Activated B cell treated with CpG ODN at 0.5 μM for 24 hours (primary cell): ENCODE measurements around the gene ERGIC3. TPM values are rescaled to one million over a fixed set of nuclear protein-coding genes. Genes with fewer than 3 reads are reported as not detected.

Experiments used
- ATAC-seq: fragments of 200-7000 bp; cut with Tn5 transposase; one replicate; pipeline ENCODE4 v1.10.0; 2021; ENCODE audit warnings: low read depth, mild to moderate bottlenecking, moderate library complexity
- CTCF ChIA-PET: fragments of 350-600 bp; sonication (Branson Sonifier 250); formaldehyde crosslinking; loops from one replicate; lab custom pipeline; 2021; ENCODE audit warnings: antibody characterized with exemption; lab: Charles Lee
- POLR2A ChIA-PET: fragments of 350-600 bp; sonication (Branson Sonifier 250); formaldehyde crosslinking; loops from one replicate; lab custom pipeline; 2021; ENCODE audit warnings: antibody characterized with exemption; lab: Charles Lee
- DNase-seq: peaks from one replicate; pipeline ENCODE4 v3.0.0; 2022
- H3K27ac Mint-ChIP-seq: one replicate; pipeline ENCODE4 v1.8.0; 2020; ENCODE audit warnings: mixed read lengths
- H3K27me3 Mint-ChIP-seq: one replicate; pipeline ENCODE4 v1.8.0; 2021; ENCODE audit warnings: mixed read lengths
- H3K36me3 Mint-ChIP-seq: one replicate; pipeline ENCODE4 v1.8.0; 2021; ENCODE audit warnings: low read depth, mixed read lengths
- H3K4me1 Mint-ChIP-seq: one replicate; pipeline ENCODE4 v1.8.0; 2021; ENCODE audit warnings: mixed read lengths
- H3K4me3 Mint-ChIP-seq: one replicate; pipeline ENCODE4 v1.8.0; 2020; ENCODE audit warnings: mild to moderate bottlenecking, mixed read lengths
- H3K9me3 Mint-ChIP-seq: one replicate; pipeline ENCODE4 v1.8.0; 2020; ENCODE audit warnings: mixed read lengths
- intact Hi-C: fragments of 100-400 bp; cut with micrococcal nuclease; formaldehyde crosslinking; loops from one replicate; pipeline ENCODE4 v1.15.1; 2024
- total RNA-seq: library from RNA; stranded (reverse); gene quantifications from 2 replicates; pipeline ENCODE4 v1.2.3, GENCODE V29; 2022
- TF ChIP-seq, protein P1 (sequence below): fragments of 200-600 bp; IDR thresholded peaks from one replicate; pipeline ENCODE4 v1.8.0; 2022; ENCODE audit warnings: antibody characterized with exemption, mild to moderate bottlenecking

The ERGIC3 gene
- total RNA-seq, 1 donor from 2014 or later: 183 TPM

GRCh38 chr20:35525639-35526038 is 16.2 kb upstream of the ERGIC3 start:
- TF ChIP-seq, protein P1, sequence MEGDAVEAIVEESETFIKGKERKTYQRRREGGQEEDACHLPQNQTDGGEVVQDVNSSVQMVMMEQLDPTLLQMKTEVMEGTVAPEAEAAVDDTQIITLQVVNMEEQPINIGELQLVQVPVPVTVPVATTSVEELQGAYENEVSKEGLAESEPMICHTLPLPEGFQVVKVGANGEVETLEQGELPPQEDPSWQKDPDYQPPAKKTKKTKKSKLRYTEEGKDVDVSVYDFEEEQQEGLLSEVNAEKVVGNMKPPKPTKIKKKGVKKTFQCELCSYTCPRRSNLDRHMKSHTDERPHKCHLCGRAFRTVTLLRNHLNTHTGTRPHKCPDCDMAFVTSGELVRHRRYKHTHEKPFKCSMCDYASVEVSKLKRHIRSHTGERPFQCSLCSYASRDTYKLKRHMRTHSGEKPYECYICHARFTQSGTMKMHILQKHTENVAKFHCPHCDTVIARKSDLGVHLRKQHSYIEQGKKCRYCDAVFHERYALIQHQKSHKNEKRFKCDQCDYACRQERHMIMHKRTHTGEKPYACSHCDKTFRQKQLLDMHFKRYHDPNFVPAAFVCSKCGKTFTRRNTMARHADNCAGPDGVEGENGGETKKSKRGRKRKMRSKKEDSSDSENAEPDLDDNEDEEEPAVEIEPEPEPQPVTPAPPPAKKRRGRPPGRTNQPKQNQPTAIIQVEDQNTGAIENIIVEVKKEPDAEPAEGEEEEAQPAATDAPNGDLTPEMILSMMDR: no peak
- no peaks in the 10 kb centered on the region for H3K36me3 Mint-ChIP-seq
- no peak overlapping the region for H3K4me3 Mint-ChIP-seq
- ChIA-PET CTCF (interaction anchor here (1.2 kb wide), 1 partner anchor 59 kb away, joined by 3 read pairs; no protein-coding TSS in a partner anchor), POLR2A (interaction anchor here (0.6 kb wide), 1 partner anchor 79 kb away, joined by 7 read pairs; no protein-coding TSS in a partner anchor)
- H3K27ac Mint-ChIP-seq: no peak overlapping the region
- DNase-seq (no peak), ATAC-seq (no peak)
- no peaks in the 10 kb centered on the region for H3K27me3 Mint-ChIP-seq
- H3K9me3 Mint-ChIP-seq: no peaks in the 10 kb centered on the region
- no peaks in the 10 kb centered on the region for H3K4me1 Mint-ChIP-seq
- intact Hi-C loops: no loop called here

GRCh38 chr20:35527122-35527769 is 14.6 kb upstream of the ERGIC3 start:
- H3K4me3 Mint-ChIP-seq: no peak overlapping the region

GRCh38 chr20:35529552-35529951 is 12.3 kb upstream of the ERGIC3 start, which contains the start of gene C20orf173:
Gene C20orf173, minus strand, starts transcription at chr20:35529652. Its CDS starts 279 bp downstream, at chr20:35529373.
- ChIA-PET CTCF (no interaction called here), POLR2A (no interaction called here)
- DNase-seq: no peak
- no peak for ATAC-seq
- Mint-ChIP-seq H3K4me1 (no peaks in the 10 kb centered on the region), H3K27ac (no peak within 1 kb of the TSS), H3K36me3 (no peaks in the 10 kb centered on the region), H3K9me3 (no peaks in the 10 kb centered on the region), H3K27me3 (no peaks in the 10 kb centered on the region), H3K4me3 (no peak within 1 kb of the TSS)
- intact Hi-C loops: no loop called here
- TF ChIP-seq, protein P1: no peak

More at GRCh38 chr20:35527122-35527769, 14.6 kb upstream of the ERGIC3 start:
- Mint-ChIP-seq H3K27me3 (no peaks in the 10 kb centered on the region), H3K4me1 (no peaks in the 10 kb centered on the region), H3K9me3 (no peaks in the 10 kb centered on the region), H3K27ac (no peak overlapping the region), H3K36me3 (no peaks in the 10 kb centered on the region)
- ATAC-seq (no peak), DNase-seq (no peak)
- POLR2A ChIA-PET: interaction anchor here (0.6 kb wide), 1 partner anchor 1339 kb away, joined by 7 read pairs; no protein-coding TSS in a partner anchor
- CTCF ChIA-PET: no interaction called here
- TF ChIP-seq, protein P1: no peak
- intact Hi-C loops: no loop called here

DNA sequence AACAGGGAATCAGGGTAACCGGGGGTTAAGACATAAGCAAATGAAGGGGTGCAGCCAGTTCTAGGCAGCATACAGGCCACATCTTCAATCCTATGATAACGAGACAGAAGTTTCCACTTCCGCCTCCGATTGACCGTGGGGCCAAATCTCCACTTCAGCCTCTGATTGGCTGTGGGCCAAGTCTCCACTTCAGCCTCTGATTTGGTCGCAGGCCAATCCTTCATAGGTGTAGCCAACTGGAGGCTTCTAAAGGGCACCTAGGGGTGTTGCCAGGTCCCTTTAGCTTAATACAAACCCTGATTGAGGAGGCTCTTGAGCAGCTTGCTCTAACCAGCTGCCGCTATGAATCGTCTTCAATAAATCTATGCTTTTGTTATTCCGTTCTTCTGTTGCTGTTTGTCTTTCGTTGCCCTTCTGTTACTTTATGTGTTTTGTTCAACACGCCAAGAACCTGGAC is 2.1 kb upstream of the ERGIC3 start:
- CTCF ChIA-PET: no interaction called here

More for the DNA sequence above, 2.1 kb upstream of the ERGIC3 start:
- intact Hi-C loops: loop anchor here (1.0 to 5.0 kb wide), 3 partner anchors 85 to 662 kb away; partner anchors contain the start of genes ACSS2, CEP250, CPNE1 and RBM12
- peaks cover 17% of the 10 kb centered on the region for H3K36me3 Mint-ChIP-seq
- no peaks in the 10 kb centered on the region for H3K27me3 Mint-ChIP-seq
- H3K4me3 Mint-ChIP-seq: peak overlapping the region; percentile 72
- TF ChIP-seq, protein P1: no peak
- POLR2A ChIA-PET: interaction anchor here (0.6 to 0.7 kb wide), 2 partner anchors 51 to 414 kb away, joined by 3 read pairs; partner anchors contain the start of gene SCAND1
- DNase-seq (peak; percentile 30), ATAC-seq (peak; percentile 72)
- peaks cover 21% of the 10 kb centered on the region for H3K4me1 Mint-ChIP-seq
- H3K27ac Mint-ChIP-seq: peak overlapping the region; percentile 63
- no peaks in the 10 kb centered on the region for H3K9me3 Mint-ChIP-seq
